ENCODE results near the gene CACNA1C. TPM values are rescaled to one million over a fixed set of nuclear protein-coding genes. Genes with fewer than 3 reads are reported as not detected.

CACNA1C gene
- total RNA-seq, 1 experiment from 2014 or later, result 1.1 TPM

DNA sequence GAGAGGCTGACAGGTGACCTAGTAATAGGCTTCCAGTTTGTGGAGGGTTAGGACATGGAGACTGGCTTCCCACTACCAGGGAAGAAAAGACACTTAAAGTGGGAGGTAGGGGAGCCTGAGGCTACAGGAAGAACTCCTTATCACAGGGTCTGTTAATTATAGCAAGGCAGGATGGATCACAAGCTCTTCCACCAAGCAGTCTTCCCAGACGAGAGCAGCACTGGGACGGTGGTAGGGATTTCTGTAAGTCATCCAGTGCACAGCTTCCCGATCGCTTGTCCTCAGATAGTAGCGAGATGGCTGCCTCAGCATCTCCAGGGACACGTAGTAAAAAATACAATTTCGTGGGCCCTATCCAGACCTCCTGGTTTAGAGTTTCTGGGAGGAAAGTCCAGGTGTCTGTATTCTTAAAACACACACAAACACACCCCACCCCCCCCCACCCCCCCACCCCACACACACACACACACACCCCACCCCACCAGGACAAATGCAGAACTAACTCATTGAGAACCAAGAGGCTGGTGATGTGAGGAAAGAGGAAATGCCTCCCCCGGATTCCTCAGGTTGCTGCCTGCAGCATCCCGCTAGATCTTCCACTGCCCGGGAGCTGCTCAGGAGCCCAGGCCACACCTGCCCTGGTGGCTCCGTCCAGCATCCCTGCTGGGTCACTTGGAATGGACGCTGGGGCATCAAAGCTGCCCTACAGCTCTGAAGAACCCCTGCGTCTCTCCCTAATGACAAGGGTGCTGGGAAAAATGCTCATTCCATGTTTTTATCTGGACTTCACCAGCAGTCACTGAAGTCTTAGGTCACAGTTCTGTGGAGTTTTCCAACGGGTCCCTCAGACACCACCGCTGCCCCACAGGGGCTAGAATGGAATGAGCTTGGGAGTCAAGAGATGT, 307.2 kb downstream of the CACNA1C start:
- Histone ChIP-seq H2BK5ac (ENCODE audit: insufficient read length, low read length) (no peak overlapping the region), H2BK20ac (ENCODE audit: low read depth, low read length, poor library complexity, severe bottlenecking) (no peak overlapping the region), H3K27ac (ENCODE audit: insufficient read length, low read depth, low read length) (no peak overlapping the region), H3K27me3 (ENCODE audit: insufficient read depth, low read length) (no peaks in the 10 kb centered on the region), H4K91ac (ENCODE audit: insufficient read length, low read depth, low read length) (no peak overlapping the region), H3K18ac (ENCODE audit: insufficient read length, low read depth, low read length) (no peak overlapping the region), H3K56ac (ENCODE audit: insufficient read length, low read depth, low read length) (no peak overlapping the region), H3K79me2 (ENCODE audit: insufficient read depth, low read length) (no peaks in the 10 kb centered on the region; the same call in 1 of the 2 replicates), H3T11ph (ENCODE audit: low read length) (no peak overlapping the region), H2AFZ (ENCODE audit: low read length) (no peak overlapping the region), H3K4ac (ENCODE audit: low read depth, low read length) (no peak overlapping the region), H2BK15ac (ENCODE audit: low read depth, low read length) (no peak overlapping the region), H3K23ac (ENCODE audit: insufficient read length, low read depth, low read length) (no peak overlapping the region), H4K5ac (ENCODE audit: insufficient read length, low read depth, low read length) (no peak overlapping the region), H4K8ac (replicated peaks; ENCODE audit: insufficient read length, low read depth, low read length) (no peak overlapping the region), H4K20me1 (ENCODE audit: control insufficient read depth, insufficient read depth, insufficient read length) (no peaks in the 10 kb centered on the region), H3K79me1 (ENCODE audit: insufficient read depth, low read depth, low read length, poor library complexity, severe bottlenecking) (no peaks in the 10 kb centered on the region), H2BK12ac (ENCODE audit: insufficient read length, low read depth, low read length) (no peak overlapping the region), H3K9me3 (ENCODE audit: control insufficient read depth, low read depth, low read length) (no peaks in the 10 kb centered on the region), H2AK5ac (ENCODE audit: insufficient read length, low read length) (no peak overlapping the region), H3K23me2 (ENCODE audit: insufficient read length, low read depth, low read length, poor library complexity, severe bottlenecking) (no peaks in the 10 kb centered on the region), H3K4me2 (ENCODE audit: insufficient read depth, insufficient read length, low read length) (no peak overlapping the region), H2BK120ac (ENCODE audit: low read depth, low read length, poor library complexity, severe bottlenecking) (no peak overlapping the region), H3K4me1 (ENCODE audit: insufficient read depth, low read length) (no peaks in the 10 kb centered on the region; the same call in 1 of the 2 replicates), H3K14ac (ENCODE audit: insufficient read depth, low read length) (no peak overlapping the region), H3K9ac (ENCODE audit: extremely low read depth, insufficient read length, low read length) (no peak overlapping the region)
- peaks cover 13 to 15% of the 10 kb centered on the region in 2 experiments for H3K4me1 Mint-ChIP-seq
- no peaks in the 10 kb centered on the region for H3K27me3 Mint-ChIP-seq (ENCODE audit: low read depth)
- peak overlapping the region in 1 of 3 experiments; percentile 68; a peak in 2 of 7 replicates for H3K27ac Mint-ChIP-seq
- TF ChIP-seq, protein P1, sequence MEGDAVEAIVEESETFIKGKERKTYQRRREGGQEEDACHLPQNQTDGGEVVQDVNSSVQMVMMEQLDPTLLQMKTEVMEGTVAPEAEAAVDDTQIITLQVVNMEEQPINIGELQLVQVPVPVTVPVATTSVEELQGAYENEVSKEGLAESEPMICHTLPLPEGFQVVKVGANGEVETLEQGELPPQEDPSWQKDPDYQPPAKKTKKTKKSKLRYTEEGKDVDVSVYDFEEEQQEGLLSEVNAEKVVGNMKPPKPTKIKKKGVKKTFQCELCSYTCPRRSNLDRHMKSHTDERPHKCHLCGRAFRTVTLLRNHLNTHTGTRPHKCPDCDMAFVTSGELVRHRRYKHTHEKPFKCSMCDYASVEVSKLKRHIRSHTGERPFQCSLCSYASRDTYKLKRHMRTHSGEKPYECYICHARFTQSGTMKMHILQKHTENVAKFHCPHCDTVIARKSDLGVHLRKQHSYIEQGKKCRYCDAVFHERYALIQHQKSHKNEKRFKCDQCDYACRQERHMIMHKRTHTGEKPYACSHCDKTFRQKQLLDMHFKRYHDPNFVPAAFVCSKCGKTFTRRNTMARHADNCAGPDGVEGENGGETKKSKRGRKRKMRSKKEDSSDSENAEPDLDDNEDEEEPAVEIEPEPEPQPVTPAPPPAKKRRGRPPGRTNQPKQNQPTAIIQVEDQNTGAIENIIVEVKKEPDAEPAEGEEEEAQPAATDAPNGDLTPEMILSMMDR (conservative IDR thresholded peaks at IDR 0.05), result no peak
- H3K9me3 Mint-ChIP-seq, result no peaks in the 10 kb centered on the region
- WGBS (ENCODE audit: extremely low coverage, insufficient read length, low lambda C conversion rate), result no CpG with 5 or more reads among the region's 15 CpGs
- DNase-seq, result no peak
- no peaks in the 10 kb centered on the region for H3K36me3 Mint-ChIP-seq (ENCODE audit: insufficient read depth in 1 of 3, low read depth in 3 of 3)
- no peak overlapping the region for H3K4me3 Mint-ChIP-seq

All from H9 (cell line).